HG03442 (cell line): Measurements from ENCODE around the gene FBXL7.
"Not testable (repeated sequence)": the region's sequence is repeated elsewhere in the genome, so short reads cannot be mapped to it uniquely, and the experiment has no call there.

Experiments used
- ATAC-seq: cut with Tn5 transposase; IDR thresholded peaks from one replicate; pipeline ENCODE4 v1.9.1; 2021; ENCODE audit warnings: mild to moderate bottlenecking, moderate library complexity; ENCODE audit not compliant: unreplicated experiment

The FBXL7 gene

GRCh38 chr5:15844871-15845270, 344.9 kb downstream of the FBXL7 start:
- ATAC-seq: no peak

- no peak for ATAC-seq
Measured at GRCh38 chr5:15850536-15850935, 350.6 kb downstream of the FBXL7 start.

- ATAC-seq: no peak
Measured at GRCh38 chr5:15850939-15851341, 351.0 kb downstream of the FBXL7 start.

GRCh38 chr5:15852217-15852616, 352.2 kb downstream of the FBXL7 start:
- no peak for ATAC-seq

- no peak for ATAC-seq
Measured at GRCh38 chr5:15852949-15853348, 353.0 kb downstream of the FBXL7 start.

GRCh38 chr5:15858326-15858725, 358.3 kb downstream of the FBXL7 start:
- ATAC-seq: no peak

GRCh38 chr5:15864536-15865215, 364.7 kb downstream of the FBXL7 start:
- ATAC-seq: no peak

- ATAC-seq: not testable (repeated sequence)
Measured at GRCh38 chr5:15872259-15872658, 372.3 kb downstream of the FBXL7 start.

- ATAC-seq: no peak
Measured at GRCh38 chr5:15877914-15878313, 377.9 kb downstream of the FBXL7 start.

- no peak for ATAC-seq
Measured at GRCh38 chr5:15880201-15880600, 380.2 kb downstream of the FBXL7 start.

- no peak for ATAC-seq
Measured at GRCh38 chr5:15885156-15885555, 385.2 kb downstream of the FBXL7 start.

- ATAC-seq: no peak
Measured at GRCh38 chr5:15886156-15886555, 386.2 kb downstream of the FBXL7 start.

- no peak for ATAC-seq
Measured at GRCh38 chr5:15887093-15887492, 387.1 kb downstream of the FBXL7 start.

GRCh38 chr5:15889001-15889400, 389.0 kb downstream of the FBXL7 start:
- ATAC-seq: no peak

GRCh38 chr5:15893866-15894265, 393.9 kb downstream of the FBXL7 start:
- ATAC-seq: no peak

GRCh38 chr5:15897656-15898055, 397.7 kb downstream of the FBXL7 start:
- no peak for ATAC-seq

- ATAC-seq: no peak
Measured at GRCh38 chr5:15898641-15899040, 398.7 kb downstream of the FBXL7 start.

GRCh38 chr5:15899481-15899880, 399.5 kb downstream of the FBXL7 start:
- no peak for ATAC-seq

- ATAC-seq: no peak
Measured at GRCh38 chr5:15901151-15901550, 401.2 kb downstream of the FBXL7 start.

GRCh38 chr5:15902066-15902465, 402.1 kb downstream of the FBXL7 start:
- ATAC-seq: no peak

- ATAC-seq: no peak
Measured at GRCh38 chr5:15904899-15905830, 405.2 kb downstream of the FBXL7 start.

GRCh38 chr5:15914638-15915037, 414.7 kb downstream of the FBXL7 start:
- ATAC-seq: no peak
